Heart left ventricle (tissue), 13 donors: ENCODE data around the gene PTPRM.

ENCODE experiments used
- CTCF ChIP-seq, 12 donors: fragments of 200-600 bp; sonication (generic) in 4 of 12; IDR thresholded peaks; one replicate each; pipeline versions ENCODE4 v1.5.0 to v1.8.0; 2018 to 2022; ENCODE audit warnings: antibody characterized with exemption in 12 of 12, mild to moderate bottlenecking in 5 of 12
- POLR2A ChIP-seq, 2 donors: fragments of 450-650 bp; IDR thresholded peaks; one replicate each; pipeline ENCODE4 v1.6.1; 2017; ENCODE audit warnings: antibody characterized with exemption in 2 of 2, mild to moderate bottlenecking in 2 of 2, moderate library complexity in 2 of 2
- donor health status: ischemic (EF 13 %, LVEDD 7.1; RV severe dilation, severe dysfunction).
- donor health status: DM: no; HTN: yes; CAD: no.
- donor health status: DM: no; HTN: no; CAD: no.
- donor health status: ischemic (EF 25% LVEDD 6.9; RV normal size, moderate dysfunction).
- donor health status: ischemic (EF 25% LVEDD 5.7; RV mildly dilated, moderate dysfunction).
- donor health status: ischemic (EF 35%, LVEDD 5.7; RV mildly dilated, moderate dysfunction).
- donor health status: nonischemic (EF 11% LVEDD 7.7; RV severe dilation, severe dysfunction).
- donor health status: DM: yes; HTN: yes; CAD: no.
- donor health status: PGD.
- donor health status: ischemic (EF 29% LVEDD 5.4; RV normal size, mild dysfunction).
- donor health status: nonischemic (EF 23%, LVEDD 6.1; RV moderate dilation, normal function).

DNA sequence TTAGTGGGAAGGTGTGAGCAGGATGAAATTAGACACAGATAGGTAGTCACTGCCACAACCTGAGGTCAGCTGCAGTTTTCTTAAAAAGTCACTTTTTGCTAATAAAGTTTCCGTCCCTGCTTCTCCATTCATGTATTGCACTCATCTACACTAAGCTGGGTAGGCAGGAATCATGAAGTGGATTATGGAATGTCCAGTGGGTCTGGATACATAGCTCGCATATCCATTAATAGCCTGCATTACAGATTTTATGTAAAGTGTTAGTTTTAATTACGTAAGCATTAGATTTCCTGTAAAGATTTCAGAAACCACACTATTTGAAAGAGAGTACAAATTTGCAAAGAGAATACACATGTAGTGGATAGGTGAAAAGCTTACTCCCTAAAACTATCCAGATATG, 30.4 kb downstream of the PTPRM start:
- TF ChIP-seq CTCF (IDR thresholded peaks at IDR 0.05) (no peak), POLR2A (IDR thresholded peaks at IDR 0.05) (no peak)
